ENCODE data around the gene MAOB. TPM values are rescaled to one million over a fixed set of nuclear protein-coding genes. Genes with fewer than 3 reads are reported as not detected.
A peak's percentile ranks its signal among the peaks of the same experiment; 100 is the strongest.

The MAOB gene
- total and polyA plus RNA-seq, 7 donors = 5.2 to 65.4 (median 23.2) TPM

DNA sequence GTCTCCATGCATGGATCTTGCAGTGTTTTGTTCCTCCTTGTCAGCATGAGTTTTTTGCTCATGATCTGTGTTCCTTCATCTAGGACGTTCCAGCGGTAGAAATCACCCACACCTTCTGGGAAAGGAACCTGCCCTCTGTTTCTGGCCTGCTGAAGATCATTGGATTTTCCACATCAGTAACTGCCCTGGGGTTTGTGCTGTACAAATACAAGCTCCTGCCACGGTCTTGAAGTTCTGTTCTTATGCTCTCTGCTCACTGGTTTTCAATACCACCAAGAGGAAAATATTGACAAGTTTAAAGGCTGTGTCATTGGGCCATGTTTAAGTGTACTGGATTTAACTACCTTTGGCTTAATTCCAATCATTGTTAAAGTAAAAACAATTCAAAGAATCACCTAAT lies 138.0 kb downstream of the MAOB start:
- DNase-seq = no peak
- Histone ChIP-seq H3K27ac (no peak overlapping the region), H3K4me3 (no peak overlapping the region), H3K36me3 (peaks cover 0 to 36% (median 5%) of the 10 kb centered on the region in 4 donors), H3K27me3 (no peaks in the 10 kb centered on the region), H3K4me1 (peaks cover 0 to 22% (median 4%) of the 10 kb centered on the region in 4 donors), H3K9me3 (no peaks in the 10 kb centered on the region)
- intact Hi-C loops (cut with DNase I) = no loop called here
- no peak for TF ChIP-seq EP300 (IDR thresholded peaks at IDR 0.05)
- no peak for TF ChIP-seq CTCF (IDR thresholded peaks at IDR 0.05)
- no peak for TF ChIP-seq POLR2A (IDR thresholded peaks at IDR 0.05)
- no peak for TF ChIP-seq POLR2AphosphoS5 (IDR thresholded peaks at IDR 0.05)
- 59 to 77% methylated on average over 3 of the region's 3 CpGs for WGBS, 2 donors

- no peak for DNase-seq
- intact Hi-C loops (cut with DNase I) = no loop called here
- Histone ChIP-seq H3K27me3 (no peaks in the 10 kb centered on the region), H3K36me3 (peaks cover 0 to 36% (median 5%) of the 10 kb centered on the region in 4 donors), H3K9me3 (no peaks in the 10 kb centered on the region), H3K27ac (no peak overlapping the region), H3K4me3 (no peak overlapping the region), H3K4me1 (peaks cover 0 to 20% (median 4%) of the 10 kb centered on the region in 4 donors)
- TF ChIP-seq CTCF (IDR thresholded peaks at IDR 0.05) (no peak), POLR2A (IDR thresholded peaks at IDR 0.05) (no peak), EP300 (IDR thresholded peaks at IDR 0.05) (no peak), POLR2AphosphoS5 (IDR thresholded peaks at IDR 0.05) (no peak)
- 41 to 70% methylated on average over 5 of the region's 5 CpGs for WGBS, 2 donors
Measured at GRCh38 chrX:43743100-43743822, 139.0 kb downstream of the MAOB start.

DNA sequence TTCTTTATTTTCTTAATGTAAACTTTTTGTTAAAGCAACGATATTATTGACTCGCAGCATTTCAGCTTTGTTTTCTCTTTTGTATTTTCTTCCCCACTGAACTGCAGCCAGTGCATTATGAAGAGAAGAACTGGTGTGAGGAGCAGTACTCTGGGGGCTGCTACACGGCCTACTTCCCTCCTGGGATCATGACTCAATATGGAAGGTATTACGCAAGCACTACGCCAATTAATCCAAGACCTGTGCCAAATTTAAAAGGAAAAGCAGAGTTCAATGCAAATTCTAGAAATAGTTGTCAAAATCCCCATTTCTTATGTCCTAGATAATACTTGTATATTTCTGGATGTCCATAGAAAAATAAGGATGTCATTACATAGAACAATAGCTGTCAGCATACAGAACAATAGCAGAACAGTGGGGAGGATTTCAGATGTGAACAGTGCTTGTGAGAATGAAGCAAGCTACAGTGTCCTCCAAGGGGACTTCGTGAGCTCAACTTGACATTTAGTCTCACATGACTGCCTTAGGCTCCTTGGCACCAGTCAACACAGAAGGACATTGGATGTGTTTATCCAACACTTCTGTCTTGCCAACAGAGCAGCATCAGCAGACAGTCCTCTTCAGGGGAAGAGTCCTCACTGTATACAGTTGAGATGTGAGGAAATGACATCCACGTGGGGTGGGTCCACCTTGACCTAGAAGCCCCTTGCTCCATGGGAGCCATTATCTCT lies 140.2 kb downstream of the MAOB start:
- DNase-seq = no peak
- no peaks in the 10 kb centered on the region for H3K9me3 ChIP-seq
- no peaks in the 10 kb centered on the region for H3K27me3 ChIP-seq
- peaks cover 0 to 20% (median 4%) of the 10 kb centered on the region in 4 donors for H3K4me1 ChIP-seq
- no peak overlapping the region for H3K4me3 ChIP-seq
- TF ChIP-seq EP300 (IDR thresholded peaks at IDR 0.05) (no peak), POLR2AphosphoS5 (IDR thresholded peaks at IDR 0.05) (no peak), POLR2A (IDR thresholded peaks at IDR 0.05) (no peak), CTCF (IDR thresholded peaks at IDR 0.05) (no peak)
- intact Hi-C loops (cut with DNase I) = no loop called here
- WGBS, 2 donors = 54 to 77% methylated on average over 7 of the region's 7 CpGs
- peak overlapping the region in 2 of 4 donors; percentile 27 to 33 for H3K27ac ChIP-seq
- H3K36me3 ChIP-seq = peaks cover 0 to 36% (median 5%) of the 10 kb centered on the region in 4 donors

DNA sequence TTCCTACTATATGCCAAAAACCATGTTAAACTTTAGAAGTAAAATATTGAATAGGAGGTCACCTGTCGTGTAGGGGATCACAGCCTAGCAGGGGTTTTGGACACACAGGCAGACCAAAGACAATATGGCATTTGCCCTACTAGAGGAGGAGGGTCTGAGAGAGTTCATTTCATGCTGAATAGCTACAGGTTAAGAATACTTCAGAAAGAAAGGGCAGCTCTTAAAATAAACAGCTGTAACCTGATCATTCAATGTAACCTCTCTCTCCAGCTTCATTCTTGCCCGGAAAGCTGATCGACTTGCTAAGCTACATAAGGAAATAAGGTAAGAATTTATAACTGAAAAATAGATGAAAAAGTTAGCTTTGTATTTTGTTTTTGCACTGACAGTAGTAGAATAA lies 146.3 kb downstream of the MAOB start:
- Histone ChIP-seq H3K27me3 (no peaks in the 10 kb centered on the region), H3K4me1 (no peaks in the 10 kb centered on the region), H3K36me3 (peaks cover 0 to 23% (median 3%) of the 10 kb centered on the region in 4 donors), H3K9me3 (no peaks in the 10 kb centered on the region), H3K27ac (no peak overlapping the region), H3K4me3 (no peak overlapping the region)
- 52 to 68% methylated on average over 3 of the region's 3 CpGs for WGBS, 2 donors
- TF ChIP-seq CTCF (IDR thresholded peaks at IDR 0.05) = no peak
- no peak for DNase-seq
- intact Hi-C loops (cut with DNase I) = no loop called here
